ENCODE measurements around the gene SHMT2. TPM values are rescaled to one million over a fixed set of nuclear protein-coding genes. Genes with fewer than 3 reads are reported as not detected.

The SHMT2 gene
- total RNA-seq, 1 donor = 303 TPM

- H3K4me3 ChIP-seq (ENCODE audit: low read depth, low read length) = no peak overlapping the region
- TF ChIP-seq CTCF (IDR thresholded peaks at IDR 0.05; ENCODE audit: insufficient read depth, low read length) = no peak
- no peak for DNase-seq (ENCODE audit: low read depth)
Observed at GRCh38 chr12:57250541-57250940, 21.0 kb downstream of the SHMT2 start.

GRCh38 chr12:57250956-57251355 lies 21.4 kb downstream of the SHMT2 start, which contains the start of gene STAC3:
STAC3 (minus strand) TSS chr12:57251187; CDS start chr12:57249636, 1,551 bp downstream.
- no peak within 1 kb of the TSS for H3K4me3 ChIP-seq (ENCODE audit: low read depth, low read length)
- no peak for TF ChIP-seq CTCF (IDR thresholded peaks at IDR 0.05; ENCODE audit: insufficient read depth, low read length)
- DNase-seq (ENCODE audit: low read depth) = no peak

GRCh38 chr12:57254506-57255280 lies 25.2 kb downstream of the SHMT2 start:
- TF ChIP-seq CTCF (IDR thresholded peaks at IDR 0.05; ENCODE audit: insufficient read depth, low read length) = no peak
- no peak for DNase-seq (ENCODE audit: low read depth)
- no peak overlapping the region for H3K4me3 ChIP-seq (ENCODE audit: low read depth, low read length)

- TF ChIP-seq CTCF (IDR thresholded peaks at IDR 0.05; ENCODE audit: insufficient read depth, low read length) = no peak
Observed at GRCh38 chr12:57255916-57256315, 26.4 kb downstream of the SHMT2 start.

GRCh38 chr12:57258977-57259970 lies 29.8 kb downstream of the SHMT2 start:
- TF ChIP-seq CTCF (IDR thresholded peaks at IDR 0.05; ENCODE audit: insufficient read depth, low read length) = no peak
- H3K4me3 ChIP-seq (ENCODE audit: low read depth, low read length) = no peak overlapping the region
- peak; percentile 95 for DNase-seq (ENCODE audit: low read depth)

More at GRCh38 chr12:57255916-57256315, 26.4 kb downstream of the SHMT2 start:
- DNase-seq (ENCODE audit: low read depth) = no peak
- H3K4me3 ChIP-seq (ENCODE audit: low read depth, low read length) = no peak overlapping the region

- TF ChIP-seq CTCF (IDR thresholded peaks at IDR 0.05; ENCODE audit: insufficient read depth, low read length) = no peak
- no peak overlapping the region for H3K4me3 ChIP-seq (ENCODE audit: low read depth, low read length)
- DNase-seq (ENCODE audit: low read depth) = no peak
Observed at GRCh38 chr12:57260366-57260765, 30.9 kb downstream of the SHMT2 start.

Data from fibroblast of the aortic adventitia (primary cell).